Neural cell (in vitro differentiated cells): ENCODE measurements around the gene PRDX6. TPM values are rescaled to one million over a fixed set of nuclear protein-coding genes. Genes with fewer than 3 reads are reported as not detected.

Experiments used
- H2AFZ ChIP-seq: fragments of 200-600, 300-800 bp; sonication (generic), shearing (Covaris generic); 2 replicates; pipeline ENCODE4 v1.6.0; 2014; ENCODE audit warnings: low read depth, mild to moderate bottlenecking, antibody characterized with exemption, low read length, moderate library complexity
- H3F3A ChIP-seq: fragments of 200-600 bp; shearing (Covaris generic); 2 replicates; pipeline ENCODE4 v1.6.1; 2016; ENCODE audit warnings: mild to moderate bottlenecking, moderate library complexity, mixed read lengths, antibody characterized with exemption, low read length; ENCODE audit not compliant: insufficient read depth, poor library complexity, severe bottlenecking
- H3K27ac ChIP-seq: fragments of 200-600, 300-800 bp; sonication (generic), shearing (Covaris generic); 2 replicates; pipeline ENCODE4 v1.5.1; 2014; ENCODE audit warnings: mild to moderate bottlenecking, low read length, moderate library complexity
- H3K27me3 ChIP-seq: fragments of 300-800, 200-600 bp; sonication (generic), shearing (Covaris generic); 2 replicates; pipeline ENCODE4 v1.6.0; 2014; ENCODE audit warnings: mild to moderate bottlenecking, low read depth, low read length, moderate library complexity; ENCODE audit not compliant: insufficient read depth
- H3K36me3 ChIP-seq: fragments of 300-800, 200-600 bp; sonication (generic), shearing (Covaris generic); 2 replicates; pipeline ENCODE4 v1.5.1; 2014; ENCODE audit warnings: mild to moderate bottlenecking, antibody characterized with exemption, low read length, moderate library complexity; ENCODE audit not compliant: insufficient read depth
- H3K4me2 ChIP-seq: fragments of 300-800, 200-600 bp; sonication (generic), shearing (Covaris generic); 2 replicates; pipeline ENCODE4 v1.6.0; 2014; ENCODE audit warnings: mild to moderate bottlenecking, low read length
- H3K4me3 ChIP-seq: fragments of 300-800, 200-600 bp; sonication (generic), shearing (Covaris generic); 2 replicates; pipeline ENCODE4 v1.5.1; 2014; ENCODE audit warnings: mild to moderate bottlenecking, low read length, moderate library complexity
- H3K79me2 ChIP-seq: fragments of 200-600 bp; shearing (Covaris generic); replicated peaks from 2 replicates; pipeline ENCODE4 v1.6.0; 2014; ENCODE audit warnings: mild to moderate bottlenecking, low read length, moderate library complexity; ENCODE audit not compliant: insufficient read depth
- H3K9ac ChIP-seq: fragments of 300-800, 200-600 bp; sonication (generic), shearing (Covaris generic); 2 replicates; pipeline ENCODE4 v1.6.1; 2016; ENCODE audit warnings: mild to moderate bottlenecking, low read length, mixed read lengths
- H3K9me2 ChIP-seq: fragments of 200-600 bp; shearing (Covaris generic); 2 replicates; pipeline ENCODE4 v1.6.1; 2016; ENCODE audit warnings: mild to moderate bottlenecking, low read length, mixed read lengths; ENCODE audit not compliant: insufficient read depth
- H3K9me3 ChIP-seq: fragments of 200-600, 300-800 bp; sonication (generic), shearing (Covaris generic); 2 replicates; pipeline ENCODE4 v1.6.1; 2016; ENCODE audit warnings: mild to moderate bottlenecking, mixed run types, low read length, moderate library complexity, mixed read lengths
- H4K20me1 ChIP-seq: fragments of 200-600 bp; shearing (Covaris generic); 2 replicates; pipeline ENCODE4 v1.6.1; 2016; ENCODE audit warnings: mild to moderate bottlenecking, mixed run types; ENCODE audit not compliant: insufficient read depth
- EP300 ChIP-seq: fragments of 450-650 bp; conservative IDR thresholded peaks from 2 replicates; pipeline ENCODE4 v1.6.1; 2014; ENCODE audit warnings: antibody characterized with exemption, mild to moderate bottlenecking, moderate library complexity; ENCODE audit not compliant: poor library complexity, severe bottlenecking
- EZH2 ChIP-seq: fragments of 200-600, 300-800 bp; shearing (Covaris generic), sonication (generic); IDR thresholded peaks from 2 replicates; pipeline ENCODE4 v1.6.1; 2014; ENCODE audit warnings: antibody characterized with exemption, low read length, borderline replicate concordance, mild to moderate bottlenecking; ENCODE audit not compliant: insufficient read depth, poor library complexity, severe bottlenecking
- MXI1 ChIP-seq: fragments of 450-650 bp; conservative IDR thresholded peaks from 2 replicates; pipeline ENCODE4 v1.6.1; 2014; ENCODE audit warnings: antibody characterized with exemption, mild to moderate bottlenecking; ENCODE audit not compliant: poor library complexity, severe bottlenecking
- POLR2AphosphoS5 ChIP-seq: IDR thresholded peaks from 2 replicates; pipeline ENCODE4 v1.6.1; 2012
- RAD21 ChIP-seq: fragments of 450-650 bp; conservative IDR thresholded peaks from 2 replicates; pipeline ENCODE4 v1.6.1; 2014; ENCODE audit warnings: antibody characterized with exemption, mild to moderate bottlenecking, moderate library complexity
- SMC3 ChIP-seq: fragments of 450-650 bp; conservative IDR thresholded peaks from 2 replicates; pipeline ENCODE4 v1.6.1; 2014; ENCODE audit warnings: antibody characterized with exemption, mild to moderate bottlenecking, moderate library complexity; ENCODE audit not compliant: poor library complexity
- TAF1 ChIP-seq: IDR thresholded peaks from 2 replicates; pipeline ENCODE4 v1.6.1; 2012; ENCODE audit warnings: low read depth
- polyA plus RNA-seq: library from polyadenylated mRNA; depleted of rRNA; stranded (reverse); fragments of >200 nt; gene quantifications from 2 replicates; pipeline ENCODE4 v1.2.3, GENCODE V29; 2014
- TF ChIP-seq, protein P1 (sequence below): IDR thresholded peaks from 2 replicates; pipeline ENCODE4 v1.6.1; 2012; ENCODE audit warnings: borderline replicate concordance
- TF ChIP-seq, protein P2 (sequence below): fragments of 450-650 bp; IDR thresholded peaks from 2 replicates; pipeline ENCODE4 v1.5.1; 2014; ENCODE audit warnings: antibody characterized with exemption, mild to moderate bottlenecking, moderate library complexity; ENCODE audit not compliant: poor library complexity, severe bottlenecking

Gene PRDX6
- polyA plus RNA-seq, 1 donor from 2014 or later, result 118 TPM

GRCh38 chr1:173481195-173481772, 4.1 kb downstream of the PRDX6 start:
- Histone ChIP-seq H3K9me2 (no peaks in the 10 kb centered on the region), H3K4me3 (no peak overlapping the region), H3K27me3 (no peaks in the 10 kb centered on the region), H3K79me2 (peaks cover 18% of the 10 kb centered on the region), H2AFZ (no peak overlapping the region), H3K9ac (no peak overlapping the region), H3K4me2 (no peak overlapping the region), H3F3A (no peaks in the 10 kb centered on the region), H3K36me3 (peaks cover 21% of the 10 kb centered on the region), H3K27ac (no peak overlapping the region), H3K9me3 (no peaks in the 10 kb centered on the region), H4K20me1 (no peaks in the 10 kb centered on the region)
- TF ChIP-seq, protein P1, sequence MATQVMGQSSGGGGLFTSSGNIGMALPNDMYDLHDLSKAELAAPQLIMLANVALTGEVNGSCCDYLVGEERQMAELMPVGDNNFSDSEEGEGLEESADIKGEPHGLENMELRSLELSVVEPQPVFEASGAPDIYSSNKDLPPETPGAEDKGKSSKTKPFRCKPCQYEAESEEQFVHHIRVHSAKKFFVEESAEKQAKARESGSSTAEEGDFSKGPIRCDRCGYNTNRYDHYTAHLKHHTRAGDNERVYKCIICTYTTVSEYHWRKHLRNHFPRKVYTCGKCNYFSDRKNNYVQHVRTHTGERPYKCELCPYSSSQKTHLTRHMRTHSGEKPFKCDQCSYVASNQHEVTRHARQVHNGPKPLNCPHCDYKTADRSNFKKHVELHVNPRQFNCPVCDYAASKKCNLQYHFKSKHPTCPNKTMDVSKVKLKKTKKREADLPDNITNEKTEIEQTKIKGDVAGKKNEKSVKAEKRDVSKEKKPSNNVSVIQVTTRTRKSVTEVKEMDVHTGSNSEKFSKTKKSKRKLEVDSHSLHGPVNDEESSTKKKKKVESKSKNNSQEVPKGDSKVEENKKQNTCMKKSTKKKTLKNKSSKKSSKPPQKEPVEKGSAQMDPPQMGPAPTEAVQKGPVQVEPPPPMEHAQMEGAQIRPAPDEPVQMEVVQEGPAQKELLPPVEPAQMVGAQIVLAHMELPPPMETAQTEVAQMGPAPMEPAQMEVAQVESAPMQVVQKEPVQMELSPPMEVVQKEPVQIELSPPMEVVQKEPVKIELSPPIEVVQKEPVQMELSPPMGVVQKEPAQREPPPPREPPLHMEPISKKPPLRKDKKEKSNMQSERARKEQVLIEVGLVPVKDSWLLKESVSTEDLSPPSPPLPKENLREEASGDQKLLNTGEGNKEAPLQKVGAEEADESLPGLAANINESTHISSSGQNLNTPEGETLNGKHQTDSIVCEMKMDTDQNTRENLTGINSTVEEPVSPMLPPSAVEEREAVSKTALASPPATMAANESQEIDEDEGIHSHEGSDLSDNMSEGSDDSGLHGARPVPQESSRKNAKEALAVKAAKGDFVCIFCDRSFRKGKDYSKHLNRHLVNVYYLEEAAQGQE, result no peak
- TF ChIP-seq MXI1, result no peak
- no peak for TF ChIP-seq RAD21
- no peak for TF ChIP-seq POLR2AphosphoS5
- TF ChIP-seq EZH2, result no peak
- no peak for TF ChIP-seq SMC3
- no peak for TF ChIP-seq EP300
- no peak for TF ChIP-seq TAF1
- TF ChIP-seq, protein P2, sequence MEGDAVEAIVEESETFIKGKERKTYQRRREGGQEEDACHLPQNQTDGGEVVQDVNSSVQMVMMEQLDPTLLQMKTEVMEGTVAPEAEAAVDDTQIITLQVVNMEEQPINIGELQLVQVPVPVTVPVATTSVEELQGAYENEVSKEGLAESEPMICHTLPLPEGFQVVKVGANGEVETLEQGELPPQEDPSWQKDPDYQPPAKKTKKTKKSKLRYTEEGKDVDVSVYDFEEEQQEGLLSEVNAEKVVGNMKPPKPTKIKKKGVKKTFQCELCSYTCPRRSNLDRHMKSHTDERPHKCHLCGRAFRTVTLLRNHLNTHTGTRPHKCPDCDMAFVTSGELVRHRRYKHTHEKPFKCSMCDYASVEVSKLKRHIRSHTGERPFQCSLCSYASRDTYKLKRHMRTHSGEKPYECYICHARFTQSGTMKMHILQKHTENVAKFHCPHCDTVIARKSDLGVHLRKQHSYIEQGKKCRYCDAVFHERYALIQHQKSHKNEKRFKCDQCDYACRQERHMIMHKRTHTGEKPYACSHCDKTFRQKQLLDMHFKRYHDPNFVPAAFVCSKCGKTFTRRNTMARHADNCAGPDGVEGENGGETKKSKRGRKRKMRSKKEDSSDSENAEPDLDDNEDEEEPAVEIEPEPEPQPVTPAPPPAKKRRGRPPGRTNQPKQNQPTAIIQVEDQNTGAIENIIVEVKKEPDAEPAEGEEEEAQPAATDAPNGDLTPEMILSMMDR, result no peak

DNA sequence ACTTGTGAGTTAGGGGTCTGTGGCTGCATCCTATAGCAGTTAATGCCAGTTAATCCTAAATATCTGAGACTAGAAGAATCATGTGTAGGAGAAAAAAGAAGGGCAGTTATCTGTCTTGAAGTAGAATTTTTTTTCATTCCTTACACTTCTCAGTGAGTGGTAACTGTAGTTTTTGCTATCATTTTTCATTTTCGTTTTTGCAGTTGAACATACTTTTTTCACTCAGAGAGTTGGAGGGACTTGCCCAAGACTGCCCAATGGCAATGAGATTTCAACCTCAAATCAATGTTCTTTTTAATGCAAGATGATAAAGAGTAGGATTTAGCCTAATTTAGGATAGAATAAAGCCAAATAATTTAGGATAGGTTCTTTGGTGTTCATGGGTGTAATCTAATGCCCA, 5.5 kb downstream of the PRDX6 start:
- H3K9me2 ChIP-seq, result no peaks in the 10 kb centered on the region
- TF ChIP-seq EZH2, result no peak
- no peak for TF ChIP-seq TAF1
- TF ChIP-seq MXI1, result no peak
- TF ChIP-seq, protein P1, result no peak
- TF ChIP-seq SMC3, result no peak
- TF ChIP-seq, protein P2, result no peak
- TF ChIP-seq EP300, result no peak
- no peak for TF ChIP-seq POLR2AphosphoS5
- no peak overlapping the region for H3K4me2 ChIP-seq
- no peaks in the 10 kb centered on the region for H3K27me3 ChIP-seq
- H3K36me3 ChIP-seq, result peaks cover 21% of the 10 kb centered on the region
- no peak overlapping the region for H3K4me3 ChIP-seq
- H3K79me2 ChIP-seq, result peaks cover 18% of the 10 kb centered on the region
- H3K9me3 ChIP-seq, result no peaks in the 10 kb centered on the region
- H3K9ac ChIP-seq, result no peak overlapping the region
- no peak overlapping the region for H3K27ac ChIP-seq
- no peak overlapping the region for H2AFZ ChIP-seq
- H3F3A ChIP-seq, result no peaks in the 10 kb centered on the region
- no peaks in the 10 kb centered on the region for H4K20me1 ChIP-seq
